Activated CD8-positive, alpha-beta T cell treated with anti-CD3 and anti-CD28 coated beads, Interleukin-2, amount 10 ng/mL, durations not matched to agents 7 days and 5 days (primary cell): ENCODE measurements around the gene TRIM13. TPM values are rescaled to one million over a fixed set of nuclear protein-coding genes. Genes with fewer than 3 reads are reported as not detected.
"Not testable (repeated sequence)": the region's sequence is repeated elsewhere in the genome, so short reads cannot be mapped to it uniquely, and the experiment has no call there.

ENCODE experiments used
- ATAC-seq: fragments of 150-1000 bp; cut with Tn5 transposase; one replicate; pipeline ENCODE4 v1.10.0; 2021; ENCODE audit warnings: moderate library complexity
- CTCF ChIA-PET: fragments of 350-600 bp; sonication (Branson Sonifier 250); formaldehyde crosslinking; loops from one replicate; lab custom pipeline; 2021; ENCODE audit warnings: antibody characterized with exemption; lab: Charles Lee
- POLR2A ChIA-PET: fragments of 350-600 bp; sonication (Branson Sonifier 250); formaldehyde crosslinking; loops from one replicate; lab custom pipeline; 2021; ENCODE audit warnings: antibody characterized with exemption; lab: Charles Lee
- DNase-seq: peaks from one replicate; pipeline ENCODE4 v3.0.0-alpha.2; 2020
- H3K27ac Mint-ChIP-seq: one replicate; pipeline ENCODE4 v1.8.0; 2021; ENCODE audit warnings: mild to moderate bottlenecking, mixed read lengths
- H3K27me3 Mint-ChIP-seq: one replicate; pipeline ENCODE4 v1.8.0; 2021; ENCODE audit warnings: low read depth, mixed read lengths
- H3K36me3 Mint-ChIP-seq: one replicate; pipeline ENCODE4 v1.8.0; 2021; ENCODE audit warnings: low read depth, mixed read lengths
- H3K4me1 Mint-ChIP-seq: one replicate; pipeline ENCODE4 v1.8.0; 2021; ENCODE audit warnings: low read depth, mixed read lengths
- H3K4me3 Mint-ChIP-seq: one replicate; pipeline ENCODE4 v1.8.0; 2021; ENCODE audit warnings: mild to moderate bottlenecking, mixed read lengths
- H3K9me3 Mint-ChIP-seq: one replicate; pipeline ENCODE4 v1.8.0; 2022; ENCODE audit warnings: mixed read lengths; ENCODE audit not compliant: insufficient read depth
- total RNA-seq, 2 experiments: library from RNA; stranded (reverse); gene quantifications; one replicate each; pipeline ENCODE4 v1.2.3, GENCODE V29; 2021

Gene TRIM13, protein sequence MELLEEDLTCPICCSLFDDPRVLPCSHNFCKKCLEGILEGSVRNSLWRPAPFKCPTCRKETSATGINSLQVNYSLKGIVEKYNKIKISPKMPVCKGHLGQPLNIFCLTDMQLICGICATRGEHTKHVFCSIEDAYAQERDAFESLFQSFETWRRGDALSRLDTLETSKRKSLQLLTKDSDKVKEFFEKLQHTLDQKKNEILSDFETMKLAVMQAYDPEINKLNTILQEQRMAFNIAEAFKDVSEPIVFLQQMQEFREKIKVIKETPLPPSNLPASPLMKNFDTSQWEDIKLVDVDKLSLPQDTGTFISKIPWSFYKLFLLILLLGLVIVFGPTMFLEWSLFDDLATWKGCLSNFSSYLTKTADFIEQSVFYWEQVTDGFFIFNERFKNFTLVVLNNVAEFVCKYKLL
- 10 to 100 TPM; 11.8 to 12.0 TPM for total RNA-seq

- Mint-ChIP-seq H3K4me1 (peaks cover 32% of the 10 kb centered on the region), H3K4me3 (peak within 1 kb of the TSS; percentile 84), H3K36me3 (peaks cover 30% of the 10 kb centered on the region), H3K9me3 (no peaks in the 10 kb centered on the region), H3K27me3 (no peaks in the 10 kb centered on the region), H3K27ac (peak within 1 kb of the TSS; percentile 91)
- ChIA-PET POLR2A (interaction anchor here (0.6 to 3.1 kb wide), 26 partner anchors 9 to 917 kb away, joined by 3 to 63 read pairs (median 4); partner anchors contain the start of genes KCNRG and RNASEH2B), CTCF (interaction anchor here (0.6 to 3.7 kb wide), 39 partner anchors 10 to 918 kb away, joined by 3 to 34 read pairs (median 4); partner anchors contain the start of genes KCNRG and SPRYD7)
- ATAC-seq (peak; percentile 87), DNase-seq (peak; percentile 89)
Observed at GRCh38 chr13:49996951-49997895, at the start of gene TRIM13. TRIM13 (plus strand) TSS chr13:49997042; CDS start chr13:50011941, 14,899 bp downstream.

DNA sequence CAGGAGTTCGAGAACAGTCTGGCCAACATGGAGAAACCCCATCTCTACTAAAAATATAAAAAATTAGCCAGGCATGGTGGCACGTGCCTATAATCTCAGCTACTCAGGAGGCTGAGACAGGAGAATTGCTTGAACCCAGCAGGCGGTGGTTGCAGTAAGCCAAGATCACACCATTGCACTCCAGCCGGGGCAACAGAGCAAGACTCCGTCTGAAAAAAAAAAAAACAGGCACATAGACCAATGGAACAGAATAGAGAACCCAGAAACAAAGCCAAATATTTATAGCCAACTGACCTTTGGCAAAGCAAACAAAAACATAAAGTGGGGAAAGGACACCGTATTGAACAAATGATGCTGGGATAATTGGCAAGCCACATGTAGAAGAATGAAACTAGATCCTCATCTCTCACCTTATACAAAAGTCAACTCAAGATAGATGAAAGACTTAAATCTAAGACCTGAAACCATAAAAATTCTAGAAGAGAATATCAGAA, 48.0 kb upstream of the TRIM13 start:
- H3K4me1 Mint-ChIP-seq, H3K27ac Mint-ChIP-seq, DNase-seq, H3K9me3 Mint-ChIP-seq, ATAC-seq, POLR2A ChIA-PET, CTCF ChIA-PET, H3K36me3 Mint-ChIP-seq, H3K4me3 Mint-ChIP-seq: not testable (repeated sequence)
- H3K27me3 Mint-ChIP-seq: peaks cover 11% of the 10 kb centered on the region

DNA sequence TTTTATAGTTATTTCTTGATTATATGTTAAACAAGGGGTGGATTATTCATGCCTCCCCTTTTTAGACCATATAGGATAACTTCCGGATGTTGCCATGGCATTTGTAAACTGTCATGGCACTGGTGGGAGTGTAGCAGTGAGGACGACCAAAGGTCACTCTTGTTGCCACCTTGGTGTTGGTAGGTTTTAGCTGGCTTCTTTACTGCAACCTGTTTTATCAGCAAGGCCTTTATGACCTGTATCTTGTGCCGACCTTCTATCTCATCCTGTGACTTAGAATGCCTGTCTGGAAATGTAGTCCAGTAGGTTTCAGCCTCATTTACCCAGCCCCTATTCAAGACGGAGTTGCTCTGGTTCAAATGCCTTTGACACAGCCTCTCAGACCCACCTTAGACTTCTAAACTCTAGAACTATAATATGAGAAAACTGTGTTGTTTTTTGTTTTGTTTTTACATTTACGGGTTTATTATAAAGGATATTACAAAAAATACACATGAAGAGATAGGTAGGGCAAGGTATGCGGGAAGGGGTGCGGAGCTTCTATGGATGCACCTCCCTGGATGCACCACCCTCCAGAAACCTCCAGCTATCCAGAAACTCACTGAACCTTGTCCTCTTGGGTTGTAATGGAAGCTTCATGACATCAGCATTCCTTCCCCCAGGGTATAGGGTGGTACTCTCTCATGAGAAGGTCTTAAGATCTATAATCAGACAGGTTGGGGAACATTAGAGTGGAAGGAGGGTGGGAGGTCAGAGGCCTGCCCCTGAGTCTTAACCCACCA, 44.9 kb upstream of the TRIM13 start:
- H3K9me3 Mint-ChIP-seq: no peaks in the 10 kb centered on the region
- ChIA-PET CTCF (interaction anchor here (1.0 kb wide), 1 partner anchor 24 kb away, joined by 4 read pairs; no protein-coding TSS in a partner anchor), POLR2A (no interaction called here)
- H3K4me3 Mint-ChIP-seq: no peak overlapping the region
- no peak for DNase-seq
- H3K36me3 Mint-ChIP-seq: no peaks in the 10 kb centered on the region
- peaks cover 11% of the 10 kb centered on the region for H3K27me3 Mint-ChIP-seq
- H3K27ac Mint-ChIP-seq: no peak overlapping the region
- ATAC-seq: no peak
- H3K4me1 Mint-ChIP-seq: no peaks in the 10 kb centered on the region

- Mint-ChIP-seq H3K36me3 (no peaks in the 10 kb centered on the region), H3K9me3 (no peaks in the 10 kb centered on the region), H3K4me1 (no peaks in the 10 kb centered on the region), H3K27me3 (peaks cover 11% of the 10 kb centered on the region), H3K4me3 (no peak overlapping the region), H3K27ac (no peak overlapping the region)
- ChIA-PET CTCF (no interaction called here), POLR2A (no interaction called here)
- ATAC-seq (no peak), DNase-seq (no peak)
Observed at GRCh38 chr13:49953560-49953959, 43.3 kb upstream of the TRIM13 start.

GRCh38 chr13:49954674-49955455, 42.0 kb upstream of the TRIM13 start:
- CTCF ChIA-PET: no interaction called here
- no peaks in the 10 kb centered on the region for H3K4me1 Mint-ChIP-seq
- ATAC-seq: no peak

DNA sequence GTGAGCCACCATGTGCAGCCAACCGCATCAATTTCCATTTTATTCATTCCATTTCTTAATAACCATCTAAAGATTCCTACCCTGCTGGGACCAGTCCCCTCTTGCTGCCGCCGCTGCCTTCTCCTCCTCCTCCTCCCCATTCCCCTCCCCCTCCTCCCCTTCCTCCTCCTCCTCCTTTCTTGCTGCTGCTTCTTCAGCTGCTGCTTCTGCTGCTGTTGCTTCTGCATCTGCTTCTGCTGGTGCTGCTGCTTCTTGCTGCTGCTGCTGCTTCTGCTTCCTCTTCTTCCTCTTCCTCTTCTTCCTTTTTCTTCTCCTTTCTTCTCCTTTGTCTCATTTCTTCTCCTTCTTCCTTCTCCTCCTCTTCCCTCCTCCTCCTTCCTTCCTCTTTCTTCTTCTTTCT, 40.7 kb upstream of the TRIM13 start:
- ChIA-PET CTCF (interaction anchor here (0.6 kb wide), 1 partner anchor 62 kb away, joined by 3 read pairs; no protein-coding TSS in a partner anchor), POLR2A (no interaction called here)
- DNase-seq: no peak
- H3K27ac Mint-ChIP-seq: no peak overlapping the region
- H3K4me1 Mint-ChIP-seq: no peaks in the 10 kb centered on the region
- H3K9me3 Mint-ChIP-seq: peaks cover 7% of the 10 kb centered on the region
- H3K27me3 Mint-ChIP-seq: no peaks in the 10 kb centered on the region
- no peak overlapping the region for H3K4me3 Mint-ChIP-seq
- peaks cover 7% of the 10 kb centered on the region for H3K36me3 Mint-ChIP-seq
- no peak for ATAC-seq

More at GRCh38 chr13:49954674-49955455, 42.0 kb upstream of the TRIM13 start:
- peaks cover 2% of the 10 kb centered on the region for H3K36me3 Mint-ChIP-seq
- H3K4me3 Mint-ChIP-seq: no peak overlapping the region
- no peak overlapping the region for H3K27ac Mint-ChIP-seq
- no peak for DNase-seq
- H3K27me3 Mint-ChIP-seq: peaks cover under 1% of the 10 kb centered on the region
- POLR2A ChIA-PET: interaction anchor here (0.7 kb wide), 1 partner anchor 29 kb away, joined by 3 read pairs; no protein-coding TSS in a partner anchor
- peaks cover 7% of the 10 kb centered on the region for H3K9me3 Mint-ChIP-seq

- ATAC-seq (no peak), DNase-seq (no peak)
- ChIA-PET POLR2A (no interaction called here), CTCF (no interaction called here)
- no peaks in the 10 kb centered on the region for H3K4me1 Mint-ChIP-seq
- no peak overlapping the region for H3K27ac Mint-ChIP-seq
- peaks cover 13% of the 10 kb centered on the region for H3K36me3 Mint-ChIP-seq
- H3K27me3 Mint-ChIP-seq: no peaks in the 10 kb centered on the region
- H3K4me3 Mint-ChIP-seq: no peak overlapping the region
- peaks cover 7% of the 10 kb centered on the region for H3K9me3 Mint-ChIP-seq
Observed at GRCh38 chr13:49958321-49958720, 38.5 kb upstream of the TRIM13 start.

DNA sequence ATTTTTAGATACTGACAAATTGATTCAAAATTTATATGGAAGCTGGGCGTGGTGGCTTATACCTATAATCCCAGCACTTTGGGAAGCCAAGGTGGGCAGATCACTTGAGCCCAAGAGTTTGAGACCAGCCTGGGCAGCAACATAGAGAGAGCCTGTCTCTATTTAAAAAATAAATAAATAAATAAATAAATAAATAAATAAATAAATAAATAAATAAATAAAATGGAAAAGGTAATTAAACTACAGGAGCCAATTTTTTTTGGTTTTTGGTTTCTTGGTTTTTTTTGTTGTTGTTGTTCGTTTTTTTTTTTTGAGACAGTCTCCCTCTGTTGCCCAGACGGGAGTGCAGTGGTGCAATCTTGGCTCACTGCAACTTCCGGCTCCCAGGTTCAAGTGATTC, 29.4 kb upstream of the TRIM13 start:
- no peak overlapping the region for H3K4me3 Mint-ChIP-seq
- ChIA-PET POLR2A (interaction anchor here (0.6 to 0.7 kb wide), 2 partner anchors 30 to 159 kb away, joined by 5 to 7 read pairs; no protein-coding TSS in a partner anchor), CTCF (interaction anchor here (0.8 kb wide), 1 partner anchor 9 kb away, joined by 4 read pairs; no protein-coding TSS in a partner anchor)

GRCh38 chr13:49972709-49973108, 24.1 kb upstream of the TRIM13 start:
- peaks cover 4% of the 10 kb centered on the region for H3K4me1 Mint-ChIP-seq
- peak overlapping the region; percentile 61 for H3K27ac Mint-ChIP-seq
- ATAC-seq (no peak), DNase-seq (no peak)
- no peaks in the 10 kb centered on the region for H3K27me3 Mint-ChIP-seq
- CTCF ChIA-PET: interaction anchor here (0.8 kb wide), 1 partner anchor 30 kb away, joined by 3 read pairs; no protein-coding TSS in a partner anchor
- POLR2A ChIA-PET: no interaction called here
- H3K4me3 Mint-ChIP-seq: no peak overlapping the region
- peaks cover 10% of the 10 kb centered on the region for H3K36me3 Mint-ChIP-seq
- H3K9me3 Mint-ChIP-seq: no peaks in the 10 kb centered on the region

More for the DNA sequence above, 29.4 kb upstream of the TRIM13 start:
- Mint-ChIP-seq H3K4me1 (no peaks in the 10 kb centered on the region), H3K36me3 (peaks cover 32% of the 10 kb centered on the region), H3K27me3 (no peaks in the 10 kb centered on the region), H3K9me3 (peaks cover 6% of the 10 kb centered on the region), H3K27ac (no peak overlapping the region)
- DNase-seq: no peak
- no peak for ATAC-seq

GRCh38 chr13:49975826-49976225, 21.0 kb upstream of the TRIM13 start:
- no peaks in the 10 kb centered on the region for H3K9me3 Mint-ChIP-seq
- ATAC-seq: no peak
- H3K4me1 Mint-ChIP-seq: peaks cover 4% of the 10 kb centered on the region
- H3K27me3 Mint-ChIP-seq: no peaks in the 10 kb centered on the region
- no peak overlapping the region for H3K27ac Mint-ChIP-seq
- no peak for DNase-seq
- CTCF ChIA-PET: interaction anchor here (0.6 to 4.5 kb wide), 30 partner anchors 8 to 1097 kb away, joined by 3 to 24 read pairs (median 4); partner anchors contain the start of genes SPRYD7 and TRIM13
- H3K36me3 Mint-ChIP-seq: peaks cover 5% of the 10 kb centered on the region
- no peak overlapping the region for H3K4me3 Mint-ChIP-seq
- POLR2A ChIA-PET: no interaction called here
